ENCODE data around the gene ZNF862.
"Not testable (repeated sequence)": the region's sequence is repeated elsewhere in the genome, so short reads cannot be mapped to it uniquely, and the experiment has no call there.

The ZNF862 gene

GRCh38 chr7:149885191-149886017 is 47.2 kb downstream of the ZNF862 start:
- in situ Hi-C loops (cut with HindIII; ENCODE audit: low sequenced_read_pairs), result no loop called here
- peak; percentile 69 for DNase-seq (ENCODE audit: low read depth, low spot score)
- H3K4me3 ChIP-seq (ENCODE audit: low read depth, low read length), result no peak overlapping the region
- no peak for TF ChIP-seq CTCF (IDR thresholded peaks at IDR 0.05; ENCODE audit: low read depth, low read length)

- H3K4me3 ChIP-seq (ENCODE audit: low read depth, low read length), result no peak overlapping the region
- in situ Hi-C loops (cut with HindIII; ENCODE audit: low sequenced_read_pairs), result no loop called here
- DNase-seq (ENCODE audit: low read depth, low spot score), result no peak
- no peak for TF ChIP-seq CTCF (IDR thresholded peaks at IDR 0.05; ENCODE audit: low read depth, low read length)
Measured at GRCh38 chr7:149886018-149886415, 47.8 kb downstream of the ZNF862 start.

DNA sequence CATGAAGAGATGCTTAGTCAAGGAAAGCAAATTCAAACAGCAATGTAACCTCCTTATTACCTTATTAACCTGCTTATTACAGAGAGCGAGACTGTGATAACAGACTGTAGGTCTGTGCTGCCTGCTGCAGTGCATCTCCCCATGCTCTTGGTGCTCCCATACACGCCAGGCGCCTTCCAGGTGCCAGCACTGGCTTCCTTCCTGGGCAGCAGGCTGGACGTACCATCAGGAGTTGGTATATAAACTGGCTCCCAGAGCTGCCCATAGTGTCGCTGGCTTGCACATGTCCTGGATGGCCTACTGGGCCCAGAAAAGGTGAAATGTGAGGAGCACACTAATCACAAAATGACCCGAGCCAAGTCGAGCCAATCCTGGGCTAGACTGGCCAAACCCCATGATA is 49.1 kb downstream of the ZNF862 start:
- no peak for DNase-seq (ENCODE audit: low read depth, low spot score)
- H3K4me3 ChIP-seq (ENCODE audit: low read depth, low read length), result no peak overlapping the region
- in situ Hi-C loops (cut with HindIII; ENCODE audit: low sequenced_read_pairs), result no loop called here
- TF ChIP-seq CTCF (IDR thresholded peaks at IDR 0.05; ENCODE audit: low read depth, low read length), result no peak

DNA sequence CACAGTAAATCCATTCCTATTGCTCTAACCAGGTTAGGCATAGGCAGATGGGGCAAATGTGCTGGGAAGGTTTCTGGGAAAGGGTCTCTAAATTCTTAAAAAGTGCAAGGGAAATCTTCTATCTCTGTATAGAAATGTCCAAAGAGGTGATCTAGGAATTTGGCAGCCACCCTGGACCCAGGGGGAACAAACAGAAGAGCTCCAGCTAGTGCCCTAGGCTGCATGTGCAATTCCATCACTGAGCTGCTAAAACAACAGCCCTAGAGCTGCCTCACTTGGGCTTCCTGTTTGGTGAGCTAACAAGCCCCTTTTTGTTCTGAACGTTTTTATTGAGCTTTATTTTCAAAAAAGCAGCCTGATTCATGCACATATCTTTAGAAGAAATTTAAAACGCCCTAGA is 52.5 kb downstream of the ZNF862 start:
- DNase-seq (ENCODE audit: low read depth, low spot score); in situ Hi-C loops (cut with HindIII; ENCODE audit: low sequenced_read_pairs); H3K4me3 ChIP-seq (ENCODE audit: low read depth, low read length): not testable (repeated sequence)

- H3K4me3 ChIP-seq (ENCODE audit: low read depth, low read length); DNase-seq (ENCODE audit: low read depth, low spot score); in situ Hi-C loops (cut with HindIII; ENCODE audit: low sequenced_read_pairs): not testable (repeated sequence)
Measured at GRCh38 chr7:149894957-149895356, 56.8 kb downstream of the ZNF862 start.

- DNase-seq (ENCODE audit: low read depth, low spot score); H3K4me3 ChIP-seq (ENCODE audit: low read depth, low read length); in situ Hi-C loops (cut with HindIII; ENCODE audit: low sequenced_read_pairs): not testable (repeated sequence)
Measured at GRCh38 chr7:149907776-149908376, 69.7 kb downstream of the ZNF862 start.

GRCh38 chr7:149910219-149910618 is 72.0 kb downstream of the ZNF862 start:
- DNase-seq (ENCODE audit: low read depth, low spot score); in situ Hi-C loops (cut with HindIII; ENCODE audit: low sequenced_read_pairs); H3K4me3 ChIP-seq (ENCODE audit: low read depth, low read length): not testable (repeated sequence)

DNA sequence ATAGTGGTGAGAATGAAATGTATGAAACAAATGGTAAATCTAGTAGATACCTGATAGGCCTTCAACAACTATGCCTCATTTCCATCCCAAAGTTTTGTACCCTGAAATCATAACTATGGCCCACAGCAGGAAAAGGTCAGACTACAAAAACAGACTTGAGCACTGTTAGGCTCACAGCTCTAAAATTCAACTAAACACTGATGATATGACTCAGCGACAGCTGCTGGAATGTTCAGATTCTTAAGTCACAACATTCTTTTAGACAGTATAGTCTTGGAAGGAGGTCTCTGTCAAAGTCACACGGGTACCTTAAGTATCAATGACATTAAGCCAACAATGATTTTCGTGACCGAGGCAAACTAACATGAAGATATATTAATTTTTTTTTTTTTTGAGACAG is 74.0 kb downstream of the ZNF862 start:
- in situ Hi-C loops (cut with HindIII; ENCODE audit: low sequenced_read_pairs); H3K4me3 ChIP-seq (ENCODE audit: low read depth, low read length): not testable (repeated sequence)
- DNase-seq (ENCODE audit: low read depth, low spot score), result peak; percentile 27

Measured in astrocyte of the spinal cord (primary cell).